Activated CD4-positive, alpha-beta memory T cell treated with anti-CD3 and anti-CD28 coated beads for 36 hours (primary cell): ENCODE results near the gene PTTG1IP2. TPM values are rescaled to one million over a fixed set of nuclear protein-coding genes. Genes with fewer than 3 reads are reported as not detected.

ENCODE experiments used
- CTCF ChIA-PET: fragments of 350-600 bp; sonication (Branson Sonifier 250); formaldehyde crosslinking; loops from one replicate; lab custom pipeline; 2021; ENCODE audit warnings: antibody characterized with exemption, inconsistent platforms; lab: Charles Lee
- POLR2A ChIA-PET: fragments of 350-600 bp; sonication (Branson Sonifier 250); formaldehyde crosslinking; loops from one replicate; lab custom pipeline; 2021; ENCODE audit warnings: antibody characterized with exemption; lab: Charles Lee
- DNase-seq: peaks from one replicate; pipeline ENCODE4 v3.0.0-alpha.2; 2020
- H3K27ac Mint-ChIP-seq: one replicate; pipeline ENCODE4 v1.8.0; 2021; ENCODE audit warnings: mixed read lengths
- H3K27me3 Mint-ChIP-seq: one replicate; pipeline ENCODE4 v1.8.0; 2021; ENCODE audit warnings: mixed read lengths
- H3K36me3 Mint-ChIP-seq: one replicate; pipeline ENCODE4 v1.8.0; 2021; ENCODE audit warnings: mixed read lengths
- H3K4me1 Mint-ChIP-seq: one replicate; pipeline ENCODE4 v1.8.0; 2021; ENCODE audit warnings: low read depth, mixed read lengths
- H3K4me3 Mint-ChIP-seq: one replicate; pipeline ENCODE4 v1.8.0; 2021; ENCODE audit warnings: mild to moderate bottlenecking, mixed read lengths
- H3K9me3 Mint-ChIP-seq: one replicate; pipeline ENCODE4 v1.8.0; 2021; ENCODE audit warnings: mixed read lengths
- intact Hi-C: fragments of 100-400 bp; cut with micrococcal nuclease; formaldehyde crosslinking; loops from one replicate; pipeline ENCODE4 v1.15.1; 2023
- total RNA-seq, 2 experiments: library from RNA; stranded (reverse); gene quantifications; one replicate each; pipeline ENCODE4 v1.2.3, GENCODE V29; 2021

PTTG1IP2 gene
- total RNA-seq, 2 experiments from 2014 or later: not detected

- Mint-ChIP-seq H3K27me3 (peaks cover 6% of the 10 kb centered on the region), H3K9me3 (no peaks in the 10 kb centered on the region), H3K27ac (no peak overlapping the region), H3K36me3 (no peaks in the 10 kb centered on the region), H3K4me1 (no peaks in the 10 kb centered on the region), H3K4me3 (no peak overlapping the region)
- ChIA-PET POLR2A (no interaction called here), CTCF (no interaction called here)
- intact Hi-C loops: no loop called here
- no peak for DNase-seq
Measured at GRCh38 chr7:90485734-90486316, 16.4 kb downstream of the PTTG1IP2 start.

- DNase-seq: no peak
- intact Hi-C loops: no loop called here
- ChIA-PET CTCF (no interaction called here), POLR2A (no interaction called here)
- Mint-ChIP-seq H3K36me3 (no peaks in the 10 kb centered on the region), H3K4me3 (no peak overlapping the region), H3K27ac (no peak overlapping the region), H3K27me3 (peaks cover 6% of the 10 kb centered on the region), H3K4me1 (no peaks in the 10 kb centered on the region), H3K9me3 (no peaks in the 10 kb centered on the region)
Measured at GRCh38 chr7:90487808-90488207, 18.4 kb downstream of the PTTG1IP2 start.

- no peak for DNase-seq
- no peaks in the 10 kb centered on the region for H3K4me1 Mint-ChIP-seq
- H3K36me3 Mint-ChIP-seq: no peaks in the 10 kb centered on the region
- no peak overlapping the region for H3K27ac Mint-ChIP-seq
- CTCF ChIA-PET: no interaction called here
- H3K9me3 Mint-ChIP-seq: no peaks in the 10 kb centered on the region
- intact Hi-C loops: no loop called here
- peaks cover 6% of the 10 kb centered on the region for H3K27me3 Mint-ChIP-seq
- POLR2A ChIA-PET: no interaction called here
- H3K4me3 Mint-ChIP-seq: no peak overlapping the region
Measured at GRCh38 chr7:90488220-90488619, 18.8 kb downstream of the PTTG1IP2 start.

- H3K27ac Mint-ChIP-seq: no peak overlapping the region
- ChIA-PET CTCF (no interaction called here), POLR2A (no interaction called here)
- no peaks in the 10 kb centered on the region for H3K4me1 Mint-ChIP-seq
- intact Hi-C loops: no loop called here
- no peak for DNase-seq
- no peak overlapping the region for H3K4me3 Mint-ChIP-seq
- peaks cover 2% of the 10 kb centered on the region for H3K27me3 Mint-ChIP-seq
- H3K36me3 Mint-ChIP-seq: no peaks in the 10 kb centered on the region
- H3K9me3 Mint-ChIP-seq: no peaks in the 10 kb centered on the region
Measured at GRCh38 chr7:90492250-90492649, 22.8 kb downstream of the PTTG1IP2 start.

- no peaks in the 10 kb centered on the region for H3K9me3 Mint-ChIP-seq
- intact Hi-C loops: no loop called here
- H3K27ac Mint-ChIP-seq: no peak overlapping the region
- H3K4me3 Mint-ChIP-seq: no peak overlapping the region
- no peak for DNase-seq
- ChIA-PET POLR2A (no interaction called here), CTCF (no interaction called here)
- peaks cover 3% of the 10 kb centered on the region for H3K27me3 Mint-ChIP-seq
- no peaks in the 10 kb centered on the region for H3K36me3 Mint-ChIP-seq
- no peaks in the 10 kb centered on the region for H3K4me1 Mint-ChIP-seq
Measured at GRCh38 chr7:90495241-90495640, 25.8 kb downstream of the PTTG1IP2 start.

- DNase-seq: no peak
- no peaks in the 10 kb centered on the region for H3K36me3 Mint-ChIP-seq
- H3K27me3 Mint-ChIP-seq: peaks cover 3% of the 10 kb centered on the region
- no peaks in the 10 kb centered on the region for H3K9me3 Mint-ChIP-seq
- H3K4me1 Mint-ChIP-seq: no peaks in the 10 kb centered on the region
- intact Hi-C loops: no loop called here
- ChIA-PET POLR2A (no interaction called here), CTCF (no interaction called here)
- H3K27ac Mint-ChIP-seq: no peak overlapping the region
- no peak overlapping the region for H3K4me3 Mint-ChIP-seq
Measured at GRCh38 chr7:90502539-90502938, 33.1 kb downstream of the PTTG1IP2 start.

- intact Hi-C loops: no loop called here
- Mint-ChIP-seq H3K27ac (no peak overlapping the region), H3K9me3 (no peaks in the 10 kb centered on the region), H3K4me1 (no peaks in the 10 kb centered on the region), H3K27me3 (no peaks in the 10 kb centered on the region), H3K36me3 (no peaks in the 10 kb centered on the region), H3K4me3 (no peak overlapping the region)
- no peak for DNase-seq
- ChIA-PET CTCF (no interaction called here), POLR2A (no interaction called here)
Measured at GRCh38 chr7:90503367-90503766, 33.9 kb downstream of the PTTG1IP2 start.

GRCh38 chr7:90507692-90508091 lies 38.3 kb downstream of the PTTG1IP2 start:
- Mint-ChIP-seq H3K27me3 (no peaks in the 10 kb centered on the region), H3K27ac (no peak overlapping the region), H3K4me1 (no peaks in the 10 kb centered on the region), H3K9me3 (no peaks in the 10 kb centered on the region), H3K4me3 (no peak overlapping the region), H3K36me3 (no peaks in the 10 kb centered on the region)
- intact Hi-C loops: no loop called here
- ChIA-PET POLR2A (no interaction called here), CTCF (no interaction called here)
- DNase-seq: no peak

GRCh38 chr7:90511776-90512175 lies 42.3 kb downstream of the PTTG1IP2 start:
- no peak for DNase-seq
- POLR2A ChIA-PET: no interaction called here
- intact Hi-C loops: no loop called here
- Mint-ChIP-seq H3K4me3 (no peak overlapping the region), H3K4me1 (no peaks in the 10 kb centered on the region), H3K27ac (no peak overlapping the region), H3K27me3 (no peaks in the 10 kb centered on the region), H3K36me3 (no peaks in the 10 kb centered on the region), H3K9me3 (no peaks in the 10 kb centered on the region)
- CTCF ChIA-PET: no interaction called here

- H3K36me3 Mint-ChIP-seq: no peaks in the 10 kb centered on the region
- CTCF ChIA-PET: no interaction called here
- no peaks in the 10 kb centered on the region for H3K9me3 Mint-ChIP-seq
- no peak for DNase-seq
- H3K4me3 Mint-ChIP-seq: no peak overlapping the region
- H3K4me1 Mint-ChIP-seq: no peaks in the 10 kb centered on the region
- no peak overlapping the region for H3K27ac Mint-ChIP-seq
- POLR2A ChIA-PET: no interaction called here
- intact Hi-C loops: no loop called here
- H3K27me3 Mint-ChIP-seq: no peaks in the 10 kb centered on the region
Measured at GRCh38 chr7:90512821-90513254, 43.4 kb downstream of the PTTG1IP2 start.

- intact Hi-C loops: no loop called here
Measured at GRCh38 chr7:90516257-90516656, 46.8 kb downstream of the PTTG1IP2 start.

GRCh38 chr7:90518630-90519029 lies 49.2 kb downstream of the PTTG1IP2 start:
- Mint-ChIP-seq H3K27me3 (no peaks in the 10 kb centered on the region), H3K9me3 (no peaks in the 10 kb centered on the region), H3K27ac (no peak overlapping the region), H3K4me1 (no peaks in the 10 kb centered on the region), H3K4me3 (no peak overlapping the region), H3K36me3 (no peaks in the 10 kb centered on the region)
- no peak for DNase-seq
- POLR2A ChIA-PET: no interaction called here
- CTCF ChIA-PET: no interaction called here
- intact Hi-C loops: no loop called here

More at GRCh38 chr7:90516257-90516656, 46.8 kb downstream of the PTTG1IP2 start:
- no peaks in the 10 kb centered on the region for H3K4me1 Mint-ChIP-seq
- no peak overlapping the region for H3K27ac Mint-ChIP-seq
- no peaks in the 10 kb centered on the region for H3K9me3 Mint-ChIP-seq
- no peaks in the 10 kb centered on the region for H3K27me3 Mint-ChIP-seq
- H3K36me3 Mint-ChIP-seq: no peaks in the 10 kb centered on the region
- CTCF ChIA-PET: no interaction called here
- POLR2A ChIA-PET: no interaction called here
- H3K4me3 Mint-ChIP-seq: no peak overlapping the region
- DNase-seq: no peak

- ChIA-PET CTCF (no interaction called here), POLR2A (no interaction called here)
- H3K36me3 Mint-ChIP-seq: no peaks in the 10 kb centered on the region
- no peak overlapping the region for H3K4me3 Mint-ChIP-seq
- no peak overlapping the region for H3K27ac Mint-ChIP-seq
- intact Hi-C loops: no loop called here
- DNase-seq: no peak
- no peaks in the 10 kb centered on the region for H3K27me3 Mint-ChIP-seq
- no peaks in the 10 kb centered on the region for H3K9me3 Mint-ChIP-seq
- no peaks in the 10 kb centered on the region for H3K4me1 Mint-ChIP-seq
Measured at GRCh38 chr7:90520484-90520883, 51.0 kb downstream of the PTTG1IP2 start.
